Activated CD4-positive, alpha-beta T cell treated with anti-CD3 and anti-CD28 coated beads, Interleukin-2, amount 10 ng/mL, durations not matched to agents 7 days and 5 days (primary cell): Measurements from ENCODE around the gene SAXO1. TPM values are rescaled to one million over a fixed set of nuclear protein-coding genes. Genes with fewer than 3 reads are reported as not detected.
"Not testable (repeated sequence)": the region's sequence is repeated elsewhere in the genome, so short reads cannot be mapped to it uniquely, and the experiment has no call there.

ENCODE experiments used
- CTCF ChIA-PET: fragments of 350-600 bp; sonication (Branson Sonifier 250); formaldehyde crosslinking; loops from one replicate; lab custom pipeline; 2021; ENCODE audit warnings: antibody characterized with exemption; lab: Charles Lee
- POLR2A ChIA-PET: fragments of 350-600 bp; sonication (Branson Sonifier 250); formaldehyde crosslinking; loops from one replicate; lab custom pipeline; 2021; ENCODE audit warnings: antibody characterized with exemption; lab: Charles Lee
- DNase-seq: peaks from one replicate; pipeline ENCODE4 v3.0.0-alpha.2; 2020
- H3K27ac Mint-ChIP-seq: one replicate; pipeline ENCODE4 v1.8.0; 2021; ENCODE audit warnings: mild to moderate bottlenecking, moderate library complexity, mixed read lengths
- H3K27me3 Mint-ChIP-seq: one replicate; pipeline ENCODE4 v1.8.0; 2021; ENCODE audit warnings: mixed read lengths
- H3K36me3 Mint-ChIP-seq: one replicate; pipeline ENCODE4 v1.8.0; 2021; ENCODE audit warnings: low read depth, mixed read lengths
- H3K4me1 Mint-ChIP-seq: one replicate; pipeline ENCODE4 v1.8.0; 2021; ENCODE audit warnings: mixed read lengths
- H3K4me3 Mint-ChIP-seq: one replicate; pipeline ENCODE4 v1.8.0; 2021; ENCODE audit warnings: mild to moderate bottlenecking, moderate library complexity, mixed read lengths
- H3K9me3 Mint-ChIP-seq: one replicate; pipeline ENCODE4 v1.8.0; 2021; ENCODE audit warnings: mixed read lengths
- total RNA-seq, 2 experiments: library from RNA; stranded (reverse); gene quantifications; one replicate each; pipeline ENCODE4 v1.2.3, GENCODE V29; 2021

SAXO1 gene
- total RNA-seq, 2 experiments from 2014 or later, result 0.10 TPM; not detected in 1

GRCh38 chr9:18939943-18940342 is 93.1 kb downstream of the SAXO1 start:
- no peak overlapping the region for H3K4me3 Mint-ChIP-seq
- H3K27me3 Mint-ChIP-seq, result peaks cover 3% of the 10 kb centered on the region
- no peak overlapping the region for H3K27ac Mint-ChIP-seq
- CTCF ChIA-PET, result no interaction called here
- H3K36me3 Mint-ChIP-seq, result no peaks in the 10 kb centered on the region
- H3K9me3 Mint-ChIP-seq, result no peaks in the 10 kb centered on the region
- H3K4me1 Mint-ChIP-seq, result no peaks in the 10 kb centered on the region
- no peak for DNase-seq
- POLR2A ChIA-PET, result no interaction called here

DNA sequence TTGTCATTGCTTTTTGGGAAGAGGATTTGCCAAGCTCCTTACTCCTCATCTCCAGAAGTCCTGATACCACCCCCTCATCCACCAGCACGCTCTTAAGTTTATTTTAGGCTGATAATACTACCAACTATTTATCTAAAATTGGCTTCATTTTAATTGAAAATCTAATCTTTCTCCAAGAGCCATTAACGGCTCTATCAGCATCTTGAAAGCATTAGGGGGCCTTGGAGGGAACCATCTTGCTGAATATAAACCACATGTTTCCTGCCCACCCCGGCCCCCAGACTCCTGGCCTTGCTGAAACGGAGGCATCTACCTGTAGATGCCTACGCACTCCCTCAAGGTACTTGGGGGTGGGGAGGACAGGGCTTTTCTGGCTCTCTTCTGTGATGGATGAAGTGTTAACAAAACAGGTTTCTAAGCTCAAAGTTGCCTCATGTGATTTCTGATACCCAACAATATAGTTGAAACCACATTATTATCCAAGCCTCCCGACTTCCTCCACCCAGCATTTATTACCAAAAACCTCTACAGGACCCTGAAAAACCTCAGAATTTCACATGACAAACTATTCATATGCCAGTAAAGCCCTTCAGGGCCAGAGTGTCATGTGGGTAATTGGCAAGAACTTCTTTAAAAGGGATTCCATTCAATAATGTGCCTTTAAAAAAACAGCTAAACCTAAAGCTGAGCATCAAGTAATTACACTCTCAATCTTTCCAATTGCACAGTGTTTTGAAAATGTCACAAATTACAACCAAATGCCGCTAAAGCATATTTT is 96.7 kb downstream of the SAXO1 start:
- Mint-ChIP-seq H3K4me3 (no peak overlapping the region), H3K36me3 (no peaks in the 10 kb centered on the region), H3K4me1 (no peaks in the 10 kb centered on the region), H3K27me3 (peaks cover 1% of the 10 kb centered on the region), H3K9me3 (no peaks in the 10 kb centered on the region), H3K27ac (no peak overlapping the region)
- ChIA-PET POLR2A (no interaction called here), CTCF (interaction anchor here (0.6 kb wide), 1 partner anchor 244 kb away, joined by 8 read pairs; no protein-coding TSS in a partner anchor)
- DNase-seq, result no peak

DNA sequence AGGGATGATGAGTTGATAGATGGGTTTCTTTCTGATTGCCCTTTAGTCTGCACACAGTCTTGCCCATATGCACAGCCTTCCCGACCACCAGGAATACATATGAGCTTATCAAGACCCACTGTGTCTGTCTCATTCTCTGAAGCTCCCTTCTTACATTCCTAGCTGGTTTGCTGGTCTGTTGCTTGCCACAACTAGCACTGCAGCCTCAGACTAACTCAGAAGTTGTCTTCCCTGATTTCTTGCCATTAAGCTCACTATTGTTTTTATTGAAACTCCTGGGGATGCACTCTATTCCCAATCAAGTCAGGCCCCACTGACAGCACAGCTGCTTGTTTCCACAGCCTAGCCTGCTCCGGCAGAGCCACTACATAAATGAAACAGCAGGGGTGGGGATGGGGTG is 97.5 kb downstream of the SAXO1 start:
- Mint-ChIP-seq H3K4me3 (no peak overlapping the region), H3K27ac (no peak overlapping the region), H3K27me3 (peaks cover 1% of the 10 kb centered on the region), H3K36me3 (no peaks in the 10 kb centered on the region), H3K4me1 (no peaks in the 10 kb centered on the region), H3K9me3 (no peaks in the 10 kb centered on the region)
- DNase-seq, result no peak
- ChIA-PET POLR2A (no interaction called here), CTCF (interaction anchor here (0.6 kb wide), 1 partner anchor 245 kb away, joined by 8 read pairs; no protein-coding TSS in a partner anchor)

DNA sequence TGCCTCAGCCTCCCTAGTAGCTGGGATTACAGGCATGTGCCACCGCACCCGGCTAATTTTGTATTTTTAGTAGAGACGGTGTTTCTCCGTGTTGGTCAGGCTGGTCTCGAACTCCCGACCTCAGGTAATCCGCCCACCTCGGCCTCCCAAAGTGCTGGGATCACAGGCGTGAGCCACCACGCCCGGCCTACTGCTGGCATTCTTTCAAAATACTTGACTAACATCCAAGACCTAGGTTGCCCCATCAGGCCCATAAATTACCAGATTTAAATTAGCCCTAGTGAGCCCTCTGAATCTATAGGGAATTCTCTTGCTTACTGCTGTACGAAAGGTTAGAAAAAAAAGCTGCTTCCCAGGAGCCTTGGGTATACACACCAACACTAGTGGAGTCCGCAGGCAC is 102.4 kb downstream of the SAXO1 start:
- DNase-seq, H3K4me3 Mint-ChIP-seq, H3K36me3 Mint-ChIP-seq, H3K9me3 Mint-ChIP-seq, POLR2A ChIA-PET, H3K27ac Mint-ChIP-seq, H3K27me3 Mint-ChIP-seq, H3K4me1 Mint-ChIP-seq, CTCF ChIA-PET: not testable (repeated sequence)

DNA sequence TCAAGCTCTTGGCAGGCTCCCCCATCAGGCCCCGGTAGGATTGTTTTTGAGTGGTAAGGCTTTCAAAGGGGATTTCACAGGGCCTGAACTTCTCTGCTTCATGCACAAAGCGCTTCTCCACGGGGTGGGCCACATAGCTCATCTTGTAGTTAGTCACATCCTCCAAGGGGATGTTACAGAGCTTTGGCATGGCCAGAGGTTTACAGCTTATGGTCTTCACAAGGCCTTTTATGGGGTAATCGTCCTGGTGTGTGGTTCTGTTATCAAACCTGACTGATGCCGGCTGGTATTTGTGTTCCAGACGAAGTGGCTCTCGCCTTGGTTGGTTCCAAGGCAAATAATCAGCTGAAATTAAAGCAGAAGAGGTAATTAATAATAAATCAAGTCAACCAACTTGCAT is 104.3 kb downstream of the SAXO1 start:
- ChIA-PET CTCF (no interaction called here), POLR2A (no interaction called here)
- Mint-ChIP-seq H3K4me3 (no peak overlapping the region), H3K9me3 (no peaks in the 10 kb centered on the region), H3K4me1 (no peaks in the 10 kb centered on the region), H3K27ac (no peak overlapping the region), H3K36me3 (no peaks in the 10 kb centered on the region), H3K27me3 (no peaks in the 10 kb centered on the region)
- DNase-seq, result no peak

- Mint-ChIP-seq H3K36me3 (no peaks in the 10 kb centered on the region), H3K4me1 (no peaks in the 10 kb centered on the region), H3K27me3 (no peaks in the 10 kb centered on the region), H3K4me3 (no peak overlapping the region), H3K27ac (no peak overlapping the region), H3K9me3 (no peaks in the 10 kb centered on the region)
- POLR2A ChIA-PET, result no interaction called here
- DNase-seq, result no peak
- CTCF ChIA-PET, result no interaction called here
Measured at GRCh38 chr9:18926513-18926912, 106.5 kb downstream of the SAXO1 start.

- H3K9me3 Mint-ChIP-seq, result no peaks in the 10 kb centered on the region
- H3K4me3 Mint-ChIP-seq, result no peak overlapping the region
- DNase-seq, result no peak
- H3K27me3 Mint-ChIP-seq, result no peaks in the 10 kb centered on the region
- H3K4me1 Mint-ChIP-seq, result no peaks in the 10 kb centered on the region
- H3K27ac Mint-ChIP-seq, result no peak overlapping the region
- no peaks in the 10 kb centered on the region for H3K36me3 Mint-ChIP-seq
- ChIA-PET POLR2A (no interaction called here), CTCF (no interaction called here)
Measured at GRCh38 chr9:18925880-18926279, 107.1 kb downstream of the SAXO1 start.

GRCh38 chr9:18923671-18924430 is 109.2 kb downstream of the SAXO1 start:
- no peak overlapping the region for H3K27ac Mint-ChIP-seq
- POLR2A ChIA-PET, result no interaction called here
- no peaks in the 10 kb centered on the region for H3K36me3 Mint-ChIP-seq
- H3K27me3 Mint-ChIP-seq, result no peaks in the 10 kb centered on the region
- H3K4me3 Mint-ChIP-seq, result no peak overlapping the region
- H3K4me1 Mint-ChIP-seq, result no peaks in the 10 kb centered on the region
- no peak for DNase-seq
- CTCF ChIA-PET, result interaction anchor here (0.5 to 1.1 kb wide), 2 partner anchors 304 to 645 kb away, joined by 3 to 7 read pairs; no protein-coding TSS in a partner anchor
- H3K9me3 Mint-ChIP-seq, result no peaks in the 10 kb centered on the region

DNA sequence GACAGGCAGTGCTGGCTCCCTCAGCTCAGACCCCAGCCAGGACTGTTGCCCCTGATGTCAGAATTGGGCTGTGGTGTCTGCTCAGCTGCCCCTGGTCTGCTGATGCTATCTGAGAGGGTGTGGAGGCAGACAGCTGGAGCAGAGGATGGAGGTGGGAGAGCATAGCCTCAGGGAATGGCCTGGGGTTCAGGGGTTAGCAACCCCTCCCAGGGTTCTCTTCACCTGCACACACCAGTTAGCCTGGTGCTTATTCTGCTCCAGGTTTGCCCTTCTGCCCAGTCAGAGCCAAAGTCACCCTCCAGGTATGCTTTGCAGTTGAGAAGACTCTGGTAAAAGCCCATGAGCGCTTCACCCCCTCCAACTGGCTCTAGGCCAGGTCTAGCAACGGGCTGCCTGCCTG is 109.8 kb downstream of the SAXO1 start:
- no peaks in the 10 kb centered on the region for H3K4me1 Mint-ChIP-seq
- ChIA-PET POLR2A (no interaction called here), CTCF (interaction anchor here (1.1 kb wide), 1 partner anchor 645 kb away, joined by 7 read pairs; no protein-coding TSS in a partner anchor)
- no peak overlapping the region for H3K27ac Mint-ChIP-seq
- no peaks in the 10 kb centered on the region for H3K27me3 Mint-ChIP-seq
- H3K4me3 Mint-ChIP-seq, result no peak overlapping the region
- H3K9me3 Mint-ChIP-seq, result no peaks in the 10 kb centered on the region
- H3K36me3 Mint-ChIP-seq, result no peaks in the 10 kb centered on the region
- no peak for DNase-seq

GRCh38 chr9:18922161-18922885 is 110.7 kb downstream of the SAXO1 start:
- no peaks in the 10 kb centered on the region for H3K9me3 Mint-ChIP-seq
- ChIA-PET POLR2A (no interaction called here), CTCF (interaction anchor here (1.1 kb wide), 1 partner anchor 644 kb away, joined by 7 read pairs; no protein-coding TSS in a partner anchor)
- no peak for DNase-seq
- H3K4me3 Mint-ChIP-seq, result no peak overlapping the region
- H3K27me3 Mint-ChIP-seq, result no peaks in the 10 kb centered on the region
- no peak overlapping the region for H3K27ac Mint-ChIP-seq
- no peaks in the 10 kb centered on the region for H3K36me3 Mint-ChIP-seq
- no peaks in the 10 kb centered on the region for H3K4me1 Mint-ChIP-seq

DNA sequence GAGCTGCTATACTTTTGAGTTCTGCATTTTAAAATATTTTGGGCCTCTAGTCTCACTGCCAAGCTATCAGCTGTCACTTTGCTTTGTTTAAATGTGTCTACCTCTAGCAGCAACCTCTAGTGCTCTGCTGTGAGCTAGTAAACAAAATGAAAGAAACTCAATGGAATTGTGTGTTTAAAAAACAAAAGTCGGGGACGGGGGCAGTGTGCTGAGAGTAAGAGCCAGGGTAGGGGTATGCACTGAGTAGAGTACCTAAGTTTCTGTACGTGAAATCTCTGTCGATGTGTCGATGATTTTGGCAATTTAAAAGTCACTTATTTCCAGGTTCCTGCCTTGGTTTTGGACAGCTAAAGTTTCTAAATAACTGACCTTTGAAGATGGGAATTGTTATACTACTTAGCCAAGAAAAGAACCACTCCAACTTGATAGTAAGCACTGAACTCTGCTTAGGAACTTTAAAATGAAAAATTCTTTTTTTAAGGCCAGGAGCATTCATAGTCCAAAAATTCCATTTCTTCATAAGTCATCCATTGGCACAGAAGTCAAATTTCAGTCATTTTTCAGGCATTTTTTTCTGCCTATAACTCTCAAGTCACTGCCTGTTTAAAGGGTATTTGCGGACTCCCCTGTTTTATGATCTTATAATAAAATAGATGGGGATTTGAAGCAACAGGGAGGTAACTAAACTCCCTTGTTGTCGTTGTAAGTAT is 111.5 kb downstream of the SAXO1 start:
- POLR2A ChIA-PET, result no interaction called here
- CTCF ChIA-PET, result no interaction called here

More for the DNA sequence above, 111.5 kb downstream of the SAXO1 start:
- no peaks in the 10 kb centered on the region for H3K4me1 Mint-ChIP-seq
- H3K4me3 Mint-ChIP-seq, result no peak overlapping the region
- no peaks in the 10 kb centered on the region for H3K27me3 Mint-ChIP-seq
- H3K27ac Mint-ChIP-seq, result no peak overlapping the region
- H3K9me3 Mint-ChIP-seq, result no peaks in the 10 kb centered on the region
- no peak for DNase-seq
- H3K36me3 Mint-ChIP-seq, result no peaks in the 10 kb centered on the region
